Neural cell (in vitro differentiated cells): ENCODE results near the gene SPACA5B. TPM values are rescaled to one million over a fixed set of nuclear protein-coding genes. Genes with fewer than 3 reads are reported as not detected.

Experiments used
- H2AFZ ChIP-seq: fragments of 200-600, 300-800 bp; sonication (generic), shearing (Covaris generic); 2 replicates; pipeline ENCODE4 v1.6.0; 2014; ENCODE audit warnings: low read depth, mild to moderate bottlenecking, antibody characterized with exemption, low read length, moderate library complexity
- H3F3A ChIP-seq: fragments of 200-600 bp; shearing (Covaris generic); 2 replicates; pipeline ENCODE4 v1.6.1; 2016; ENCODE audit warnings: mild to moderate bottlenecking, moderate library complexity, mixed read lengths, antibody characterized with exemption, low read length; ENCODE audit not compliant: insufficient read depth, poor library complexity, severe bottlenecking
- H3K27ac ChIP-seq: fragments of 200-600, 300-800 bp; sonication (generic), shearing (Covaris generic); 2 replicates; pipeline ENCODE4 v1.5.1; 2014; ENCODE audit warnings: mild to moderate bottlenecking, low read length, moderate library complexity
- H3K27me3 ChIP-seq: fragments of 300-800, 200-600 bp; sonication (generic), shearing (Covaris generic); 2 replicates; pipeline ENCODE4 v1.6.0; 2014; ENCODE audit warnings: mild to moderate bottlenecking, low read depth, low read length, moderate library complexity; ENCODE audit not compliant: insufficient read depth
- H3K36me3 ChIP-seq: fragments of 300-800, 200-600 bp; sonication (generic), shearing (Covaris generic); 2 replicates; pipeline ENCODE4 v1.5.1; 2014; ENCODE audit warnings: mild to moderate bottlenecking, antibody characterized with exemption, low read length, moderate library complexity; ENCODE audit not compliant: insufficient read depth
- H3K4me2 ChIP-seq: fragments of 300-800, 200-600 bp; sonication (generic), shearing (Covaris generic); 2 replicates; pipeline ENCODE4 v1.6.0; 2014; ENCODE audit warnings: mild to moderate bottlenecking, low read length
- H3K4me3 ChIP-seq: fragments of 300-800, 200-600 bp; sonication (generic), shearing (Covaris generic); 2 replicates; pipeline ENCODE4 v1.5.1; 2014; ENCODE audit warnings: mild to moderate bottlenecking, low read length, moderate library complexity
- H3K79me2 ChIP-seq: fragments of 200-600 bp; shearing (Covaris generic); replicated peaks from 2 replicates; pipeline ENCODE4 v1.6.0; 2014; ENCODE audit warnings: mild to moderate bottlenecking, low read length, moderate library complexity; ENCODE audit not compliant: insufficient read depth
- H3K9ac ChIP-seq: fragments of 300-800, 200-600 bp; sonication (generic), shearing (Covaris generic); 2 replicates; pipeline ENCODE4 v1.6.1; 2016; ENCODE audit warnings: mild to moderate bottlenecking, low read length, mixed read lengths
- H3K9me2 ChIP-seq: fragments of 200-600 bp; shearing (Covaris generic); 2 replicates; pipeline ENCODE4 v1.6.1; 2016; ENCODE audit warnings: mild to moderate bottlenecking, low read length, mixed read lengths; ENCODE audit not compliant: insufficient read depth
- H3K9me3 ChIP-seq: fragments of 200-600, 300-800 bp; sonication (generic), shearing (Covaris generic); 2 replicates; pipeline ENCODE4 v1.6.1; 2016; ENCODE audit warnings: mild to moderate bottlenecking, mixed run types, low read length, moderate library complexity, mixed read lengths
- H4K20me1 ChIP-seq: fragments of 200-600 bp; shearing (Covaris generic); 2 replicates; pipeline ENCODE4 v1.6.1; 2016; ENCODE audit warnings: mild to moderate bottlenecking, mixed run types; ENCODE audit not compliant: insufficient read depth
- CTCF ChIP-seq: fragments of 450-650 bp; IDR thresholded peaks from 2 replicates; pipeline ENCODE4 v1.5.1; 2014; ENCODE audit warnings: antibody characterized with exemption, mild to moderate bottlenecking, moderate library complexity; ENCODE audit not compliant: poor library complexity, severe bottlenecking
- EP300 ChIP-seq: fragments of 450-650 bp; conservative IDR thresholded peaks from 2 replicates; pipeline ENCODE4 v1.6.1; 2014; ENCODE audit warnings: antibody characterized with exemption, mild to moderate bottlenecking, moderate library complexity; ENCODE audit not compliant: poor library complexity, severe bottlenecking
- EZH2 ChIP-seq: fragments of 200-600, 300-800 bp; shearing (Covaris generic), sonication (generic); IDR thresholded peaks from 2 replicates; pipeline ENCODE4 v1.6.1; 2014; ENCODE audit warnings: antibody characterized with exemption, low read length, borderline replicate concordance, mild to moderate bottlenecking; ENCODE audit not compliant: insufficient read depth, poor library complexity, severe bottlenecking
- MXI1 ChIP-seq: fragments of 450-650 bp; conservative IDR thresholded peaks from 2 replicates; pipeline ENCODE4 v1.6.1; 2014; ENCODE audit warnings: antibody characterized with exemption, mild to moderate bottlenecking; ENCODE audit not compliant: poor library complexity, severe bottlenecking
- POLR2AphosphoS5 ChIP-seq: IDR thresholded peaks from 2 replicates; pipeline ENCODE4 v1.6.1; 2012
- RAD21 ChIP-seq: fragments of 450-650 bp; conservative IDR thresholded peaks from 2 replicates; pipeline ENCODE4 v1.6.1; 2014; ENCODE audit warnings: antibody characterized with exemption, mild to moderate bottlenecking, moderate library complexity
- REST ChIP-seq: IDR thresholded peaks from 2 replicates; pipeline ENCODE4 v1.6.1; 2012; ENCODE audit warnings: borderline replicate concordance
- SMC3 ChIP-seq: fragments of 450-650 bp; conservative IDR thresholded peaks from 2 replicates; pipeline ENCODE4 v1.6.1; 2014; ENCODE audit warnings: antibody characterized with exemption, mild to moderate bottlenecking, moderate library complexity; ENCODE audit not compliant: poor library complexity
- TAF1 ChIP-seq: IDR thresholded peaks from 2 replicates; pipeline ENCODE4 v1.6.1; 2012; ENCODE audit warnings: low read depth
- polyA plus RNA-seq: library from polyadenylated mRNA; depleted of rRNA; stranded (reverse); fragments of >200 nt; gene quantifications from 2 replicates; pipeline ENCODE4 v1.2.3, GENCODE V29; 2014

The SPACA5B gene
- polyA plus RNA-seq, 1 donor from 2014 or later: not detected

- Histone ChIP-seq H3K27me3 (no peaks in the 10 kb centered on the region), H3K4me3 (no peak overlapping the region), H3K4me2 (no peak overlapping the region), H4K20me1 (no peaks in the 10 kb centered on the region), H3K9ac (no peak overlapping the region), H3K27ac (no peak overlapping the region), H3K36me3 (no peaks in the 10 kb centered on the region), H3F3A (no peaks in the 10 kb centered on the region), H3K9me2 (no peaks in the 10 kb centered on the region), H3K9me3 (no peaks in the 10 kb centered on the region), H2AFZ (no peak overlapping the region), H3K79me2 (no peaks in the 10 kb centered on the region)
- TF ChIP-seq POLR2AphosphoS5: no peak
- no peak for TF ChIP-seq SMC3
- no peak for TF ChIP-seq CTCF
- no peak for TF ChIP-seq REST
- TF ChIP-seq EZH2: no peak
- TF ChIP-seq TAF1: no peak
- TF ChIP-seq MXI1: no peak
- no peak for TF ChIP-seq EP300
- TF ChIP-seq RAD21: no peak
Observed at GRCh38 chrX:48153769-48154168, 23.3 kb downstream of the SPACA5B start.

DNA sequence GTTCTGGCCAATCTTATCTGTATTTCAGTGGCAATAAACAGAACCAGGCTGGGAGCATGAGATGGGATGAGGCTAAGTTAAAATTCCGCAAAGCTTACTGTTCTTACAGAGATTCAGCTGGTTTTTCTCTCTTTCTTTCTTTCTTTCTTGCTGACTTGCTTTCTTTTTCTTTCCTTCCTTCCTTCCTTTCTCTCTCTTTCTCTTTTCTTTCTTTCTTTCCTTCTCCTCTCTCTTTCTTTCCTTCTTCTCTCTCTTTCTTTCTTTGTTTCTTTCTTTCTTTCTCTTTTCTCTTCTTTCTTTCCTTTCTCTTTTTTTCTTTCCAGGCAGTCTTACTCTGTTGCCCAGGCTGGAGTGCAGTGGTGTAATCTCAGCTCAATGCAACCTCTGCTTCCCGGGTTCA, 24.4 kb downstream of the SPACA5B start:
- Histone ChIP-seq H3K4me3 (no peak overlapping the region), H3K27ac (no peak overlapping the region), H3K9me3 (no peaks in the 10 kb centered on the region), H2AFZ (no peak overlapping the region), H3K9ac (no peak overlapping the region), H3K4me2 (no peak overlapping the region), H3K79me2 (no peaks in the 10 kb centered on the region), H4K20me1 (no peaks in the 10 kb centered on the region), H3K27me3 (no peaks in the 10 kb centered on the region), H3K9me2 (no peaks in the 10 kb centered on the region), H3F3A (no peaks in the 10 kb centered on the region), H3K36me3 (no peaks in the 10 kb centered on the region)
- TF ChIP-seq EZH2 (no peak), RAD21 (no peak), TAF1 (no peak), CTCF (no peak), POLR2AphosphoS5 (no peak), MXI1 (no peak), REST (no peak), EP300 (no peak)
